Muscle layer of duodenum (tissue), 2 donors: ENCODE results near the gene PRDM7.
A peak's percentile ranks its signal among the peaks of the same experiment; 100 is the strongest.

Experiments used
- H3K27ac ChIP-seq: one replicate; pipeline ENCODE4 v1.7.0; 2013; ENCODE audit warnings: mild to moderate bottlenecking, low read length
- H3K27me3 ChIP-seq: one replicate; pipeline ENCODE4 v1.7.0; 2013; ENCODE audit warnings: low read depth, mild to moderate bottlenecking, control low read depth, low read length
- H3K36me3 ChIP-seq, 2 donors: one replicate each; pipeline ENCODE4 v1.7.0; 2013; ENCODE audit warnings: low read length in 2 of 2, control low read depth in 1 of 2, mild to moderate bottlenecking in 1 of 2; ENCODE audit not compliant: insufficient read depth in 2 of 2, control insufficient read depth in 1 of 2
- H3K4me1 ChIP-seq, 2 donors: one replicate each; pipeline ENCODE4 v1.7.0; 2013; ENCODE audit warnings: low read length in 2 of 2, mild to moderate bottlenecking in 2 of 2, control low read depth in 1 of 2, moderate library complexity in 1 of 2; ENCODE audit not compliant: insufficient read depth in 2 of 2, control insufficient read depth in 1 of 2
- H3K4me3 ChIP-seq, 2 donors: one replicate each; pipeline ENCODE4 v1.7.0; 2013; ENCODE audit warnings: low read length in 2 of 2, low read depth in 1 of 2, mild to moderate bottlenecking in 1 of 2
- H3K9me3 ChIP-seq, 2 donors: one replicate each; pipeline ENCODE4 v1.7.0; 2013; ENCODE audit warnings: low read length in 2 of 2, control low read depth in 1 of 2, mild to moderate bottlenecking in 1 of 2; ENCODE audit not compliant: control insufficient read depth in 1 of 2
- donor health status: healthy.

PRDM7 gene

DNA sequence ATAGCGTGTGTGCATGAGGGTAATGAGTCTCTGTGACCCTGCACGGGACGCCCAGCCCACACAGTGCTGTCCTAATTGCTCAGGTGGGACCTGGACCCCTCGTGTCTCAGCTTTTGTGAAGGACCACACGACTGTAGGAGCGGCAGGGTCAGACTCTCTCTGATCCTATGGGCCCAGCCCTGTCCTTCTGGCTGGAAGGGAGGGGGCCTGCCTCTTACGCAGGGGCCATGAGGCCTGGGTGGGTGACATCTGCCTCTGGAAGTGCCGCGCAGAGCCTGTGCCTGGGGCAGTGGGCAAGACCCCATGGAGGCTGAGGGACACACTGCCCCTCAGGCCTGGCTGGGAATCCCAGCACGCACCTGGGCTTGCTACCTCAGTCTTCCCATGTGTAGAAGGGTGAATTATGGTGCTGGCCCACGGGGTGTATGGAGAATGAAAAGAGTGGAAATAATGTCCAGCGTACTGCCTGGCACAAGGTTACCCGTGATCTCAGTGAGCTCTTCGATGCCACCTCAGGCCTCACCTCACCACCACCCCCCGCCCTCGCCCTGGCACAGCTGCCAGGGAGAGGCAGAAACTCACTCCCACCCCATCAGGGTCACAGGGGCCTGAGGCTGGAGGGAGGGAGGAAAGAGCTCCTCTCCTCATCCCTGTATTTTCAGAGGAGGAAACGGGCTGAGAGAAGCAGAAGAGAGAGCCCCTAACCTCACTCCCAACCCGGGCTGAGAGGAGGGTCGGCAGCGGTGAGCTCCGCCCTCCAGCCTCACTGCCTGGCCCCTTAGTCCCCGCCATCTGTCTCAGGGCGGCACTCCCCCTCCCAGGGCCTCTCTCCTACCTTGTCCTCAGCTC is 30.8 kb downstream of the PRDM7 start:
- Histone ChIP-seq H3K4me1 (peaks cover 0 to 17% of the 10 kb centered on the region in 2 donors), H3K36me3 (peaks cover 0 to 26% of the 10 kb centered on the region in 2 donors), H3K27ac (no peak overlapping the region), H3K9me3 (no peaks in the 10 kb centered on the region), H3K4me3 (peak overlapping the region; percentile 44 to 64), H3K27me3 (no peaks in the 10 kb centered on the region)

DNA sequence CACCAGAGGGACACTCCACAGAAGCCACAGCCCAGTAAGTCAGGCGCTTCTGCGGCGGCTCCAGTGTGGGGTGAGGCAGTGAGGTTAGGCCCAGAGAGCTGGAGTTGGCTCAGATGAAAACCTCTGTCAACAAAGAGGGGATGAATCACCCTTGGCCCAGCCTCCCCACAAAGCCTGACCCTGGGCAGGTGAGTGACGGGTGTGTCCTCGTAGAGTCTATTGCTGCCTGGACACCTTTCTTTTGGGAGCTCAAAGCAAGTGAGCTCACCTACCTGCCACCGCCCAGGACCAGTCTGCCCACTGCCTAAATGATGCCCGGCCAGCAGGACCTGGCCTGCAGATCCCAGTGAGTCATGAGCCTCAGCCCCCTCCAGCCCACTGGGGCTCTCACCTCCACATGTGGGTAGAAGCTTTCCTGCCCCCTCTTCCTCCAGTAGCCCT is 33.0 kb downstream of the PRDM7 start:
- Histone ChIP-seq H3K4me1 (peaks cover 0 to 17% of the 10 kb centered on the region in 2 donors), H3K36me3 (peaks cover 0 to 44% of the 10 kb centered on the region in 2 donors), H3K27ac (no peak overlapping the region), H3K9me3 (no peaks in the 10 kb centered on the region), H3K27me3 (no peaks in the 10 kb centered on the region), H3K4me3 (no peak overlapping the region)

DNA sequence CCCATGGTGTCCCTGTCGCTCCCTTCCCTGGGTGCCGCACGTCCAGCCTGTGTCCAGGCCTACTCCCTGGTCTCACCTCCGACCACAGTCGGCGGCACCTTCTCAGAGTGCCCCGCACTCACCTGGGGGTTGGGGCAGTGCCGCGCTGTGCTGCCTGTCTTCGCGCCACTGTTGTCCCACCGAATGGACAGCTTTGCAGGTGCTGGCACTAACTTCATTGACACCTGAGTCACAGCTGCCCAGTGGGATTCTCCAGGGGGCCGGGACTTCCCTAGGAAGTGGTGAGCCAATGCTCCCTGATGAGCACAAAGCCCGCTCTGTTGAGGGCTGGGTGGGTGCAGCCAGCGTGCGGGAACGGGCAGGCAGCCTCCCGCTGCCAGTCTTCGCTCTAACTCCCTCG is 33.6 kb downstream of the PRDM7 start:
- H3K27me3 ChIP-seq: no peaks in the 10 kb centered on the region
- H3K4me1 ChIP-seq: peaks cover 0 to 16% of the 10 kb centered on the region in 2 donors
- H3K27ac ChIP-seq: no peak overlapping the region
- no peaks in the 10 kb centered on the region for H3K9me3 ChIP-seq
- H3K36me3 ChIP-seq: peaks cover 6 to 49% of the 10 kb centered on the region in 2 donors
- no peak overlapping the region for H3K4me3 ChIP-seq

DNA sequence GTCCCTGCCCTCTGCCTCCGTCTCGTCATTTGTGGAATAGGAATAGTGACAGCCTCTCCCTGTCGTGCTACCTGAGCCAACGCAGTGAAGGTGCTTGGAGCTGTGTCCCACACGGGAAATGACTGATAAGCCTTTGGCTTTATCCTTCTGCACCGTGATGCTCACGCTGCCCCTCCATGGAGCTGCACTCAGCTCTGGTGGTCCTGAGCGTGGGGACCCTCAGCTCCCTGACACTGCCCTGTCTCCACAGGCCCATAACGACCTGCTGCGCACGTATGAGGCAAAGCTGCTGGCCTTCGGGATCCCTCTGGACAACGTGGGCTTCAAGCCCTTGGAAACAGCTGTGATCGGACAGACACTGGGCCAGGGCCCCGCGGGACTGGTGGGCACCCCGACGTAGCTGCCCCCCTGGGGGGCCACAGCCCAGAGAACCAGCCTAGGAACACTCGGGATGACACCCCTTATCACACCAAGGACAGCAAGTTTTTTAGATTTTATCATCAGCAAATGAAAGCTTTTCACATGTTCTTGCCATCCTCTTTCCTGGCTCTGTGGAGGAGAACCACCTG is 34.1 kb downstream of the PRDM7 start:
- H3K36me3 ChIP-seq: peaks cover 10 to 54% of the 10 kb centered on the region in 2 donors
- no peak overlapping the region for H3K4me3 ChIP-seq
- H3K27me3 ChIP-seq: no peaks in the 10 kb centered on the region
- no peak overlapping the region for H3K27ac ChIP-seq
- no peaks in the 10 kb centered on the region for H3K9me3 ChIP-seq
- H3K4me1 ChIP-seq: peaks cover 0 to 11% of the 10 kb centered on the region in 2 donors

DNA sequence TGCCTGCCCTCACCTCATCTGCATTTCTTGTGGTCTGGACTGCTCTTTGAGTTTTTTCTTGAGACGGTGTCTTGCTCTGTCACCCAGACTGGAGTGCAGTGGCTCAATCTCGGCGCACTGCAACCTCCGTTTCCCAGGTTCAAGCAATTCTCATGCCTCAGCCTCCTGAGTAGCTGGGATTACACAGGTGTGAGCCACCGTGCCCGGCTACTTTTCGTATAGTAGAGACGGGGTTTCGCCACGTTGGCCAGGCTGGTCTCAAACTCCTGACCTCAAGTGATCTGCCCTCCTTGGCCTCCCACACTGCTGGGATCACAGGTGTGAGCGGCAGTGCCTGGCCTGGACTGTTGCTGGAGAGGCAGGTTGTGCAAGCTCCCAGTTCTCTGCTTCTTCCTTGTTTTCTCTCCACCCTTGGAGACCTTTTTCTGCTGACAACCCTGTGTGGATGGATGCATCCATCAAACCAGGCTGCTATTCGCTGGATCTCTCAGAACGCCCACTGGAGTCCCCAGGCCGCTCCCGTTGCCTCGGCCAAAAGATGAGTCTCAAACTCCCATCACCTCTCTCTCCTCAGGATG is 35.1 kb downstream of the PRDM7 start:
- Histone ChIP-seq H3K4me3 (no peak overlapping the region), H3K27me3 (no peaks in the 10 kb centered on the region), H3K27ac (no peak overlapping the region), H3K4me1 (peaks cover 0 to 6% of the 10 kb centered on the region in 2 donors), H3K9me3 (no peaks in the 10 kb centered on the region), H3K36me3 (peaks cover 20 to 65% of the 10 kb centered on the region in 2 donors)

DNA sequence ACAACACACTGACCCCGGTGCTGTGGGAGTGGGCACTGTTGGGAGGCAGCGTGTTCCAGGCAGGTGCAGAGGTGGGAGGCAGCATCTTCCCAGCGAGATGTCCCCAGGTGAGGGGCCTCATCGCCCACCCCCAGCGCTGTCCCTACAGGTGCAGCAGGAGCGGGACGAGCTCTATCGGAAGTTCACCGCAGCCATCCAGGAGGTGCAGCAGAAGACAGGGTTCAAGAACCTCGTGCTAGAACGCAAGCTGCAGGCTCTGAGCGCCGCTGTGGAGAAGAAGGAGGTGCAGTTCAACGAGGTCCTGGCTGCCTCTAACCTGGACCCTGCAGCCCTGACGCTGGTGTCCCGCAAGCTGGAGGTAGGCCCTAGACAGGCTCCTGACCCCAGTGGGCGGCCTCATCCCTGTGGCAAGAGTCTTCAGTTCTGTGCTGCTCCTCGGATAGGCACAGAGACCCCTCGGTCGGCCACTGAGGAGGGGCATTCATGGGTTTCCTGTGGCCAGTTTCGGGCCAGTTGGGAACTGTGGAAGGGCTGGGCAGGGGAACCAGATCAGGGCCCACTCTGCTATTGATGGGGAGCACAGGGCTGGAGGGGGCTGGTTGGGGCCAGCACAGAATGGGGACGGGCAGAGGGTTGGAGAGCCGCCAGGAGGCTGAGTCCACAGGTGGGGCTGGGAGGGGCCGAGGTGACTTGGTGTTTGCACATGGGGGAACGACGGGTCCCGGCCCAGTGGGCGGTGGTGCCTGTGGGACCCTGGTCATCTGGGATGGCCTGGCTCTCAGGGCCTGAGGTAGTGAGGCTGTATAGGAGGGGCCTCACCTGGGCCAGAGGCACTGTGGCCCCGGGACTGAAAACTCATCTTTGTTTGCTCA is 36.7 kb downstream of the PRDM7 start:
- Histone ChIP-seq H3K27ac (no peak overlapping the region), H3K36me3 (peaks cover 30 to 80% of the 10 kb centered on the region in 2 donors), H3K9me3 (no peaks in the 10 kb centered on the region), H3K4me3 (no peak overlapping the region), H3K27me3 (no peaks in the 10 kb centered on the region), H3K4me1 (no peaks in the 10 kb centered on the region)

DNA sequence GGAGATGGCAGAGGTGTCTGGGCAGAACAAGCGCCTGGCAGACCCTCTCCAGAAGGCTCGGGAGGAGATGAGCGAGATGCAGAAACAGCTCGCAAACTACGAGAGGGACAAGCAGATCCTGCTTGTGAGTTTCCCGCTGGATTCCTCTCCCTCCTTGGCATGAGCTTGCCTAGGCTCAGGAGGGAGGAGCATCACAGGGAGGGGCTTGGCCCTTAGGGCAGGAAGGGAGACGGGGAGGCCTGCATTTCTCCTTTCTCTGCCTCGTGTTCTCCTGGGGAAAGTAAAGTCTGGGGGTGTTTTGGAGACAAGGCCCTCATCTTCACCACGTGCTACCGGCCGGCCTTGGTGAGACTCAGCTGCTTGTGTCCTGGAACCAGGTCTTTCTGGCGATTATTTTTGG is 39.9 kb downstream of the PRDM7 start:
- Histone ChIP-seq H3K36me3 (peaks cover 33 to 61% of the 10 kb centered on the region in 2 donors), H3K4me1 (no peaks in the 10 kb centered on the region), H3K9me3 (no peaks in the 10 kb centered on the region), H3K27ac (no peak overlapping the region), H3K4me3 (no peak overlapping the region), H3K27me3 (no peaks in the 10 kb centered on the region)

DNA sequence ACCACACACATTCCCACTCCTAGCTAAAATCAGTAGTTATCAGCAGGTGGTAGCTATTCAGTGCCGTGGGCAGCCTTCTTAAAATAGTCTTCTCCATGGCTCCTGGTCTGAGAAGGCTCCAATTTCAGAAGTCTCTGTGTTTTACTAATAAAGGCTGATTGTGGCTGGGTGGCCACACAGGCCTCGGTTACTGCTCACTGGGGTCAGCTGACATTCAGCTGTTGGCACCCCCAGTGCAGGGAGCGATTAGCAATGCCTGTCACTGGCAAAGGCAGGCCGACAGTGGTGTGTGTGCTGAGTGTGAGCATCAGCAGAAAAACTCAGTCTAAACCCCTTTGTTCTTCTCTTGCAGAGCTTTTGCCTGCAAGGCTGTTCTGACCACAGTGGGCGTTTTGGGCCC is 41.2 kb downstream of the PRDM7 start:
- no peaks in the 10 kb centered on the region for H3K4me1 ChIP-seq
- no peaks in the 10 kb centered on the region for H3K9me3 ChIP-seq
- H3K36me3 ChIP-seq: peaks cover 33 to 51% of the 10 kb centered on the region in 2 donors

DNA sequence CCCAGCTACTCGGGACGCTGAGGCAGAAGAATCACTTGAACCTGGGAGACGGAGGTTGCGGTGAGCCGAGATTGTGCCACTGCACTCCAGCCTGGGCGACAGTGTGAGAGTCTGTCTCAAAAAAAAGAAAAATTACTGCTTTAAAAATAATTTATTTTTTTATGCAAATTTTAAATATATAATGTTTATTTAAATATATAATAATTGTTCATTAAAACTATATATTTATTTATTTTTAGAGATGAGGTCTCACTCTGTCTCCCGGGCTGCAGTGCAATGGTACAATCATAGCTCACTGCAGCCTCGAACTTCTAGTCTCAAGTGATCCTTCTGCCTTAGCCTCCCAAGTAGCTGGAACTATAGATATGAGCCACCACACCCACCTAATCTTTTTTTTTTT is 42.6 kb downstream of the PRDM7 start:
- Histone ChIP-seq H3K36me3 (peaks cover 33 to 37% of the 10 kb centered on the region in 2 donors), H3K27ac (no peak overlapping the region), H3K4me1 (no peaks in the 10 kb centered on the region), H3K9me3 (no peaks in the 10 kb centered on the region), H3K4me3 (no peak overlapping the region), H3K27me3 (no peaks in the 10 kb centered on the region)

More for the DNA sequence above, 41.2 kb downstream of the PRDM7 start:
- Histone ChIP-seq H3K27ac (no peak overlapping the region), H3K27me3 (no peaks in the 10 kb centered on the region), H3K4me3 (no peak overlapping the region)

DNA sequence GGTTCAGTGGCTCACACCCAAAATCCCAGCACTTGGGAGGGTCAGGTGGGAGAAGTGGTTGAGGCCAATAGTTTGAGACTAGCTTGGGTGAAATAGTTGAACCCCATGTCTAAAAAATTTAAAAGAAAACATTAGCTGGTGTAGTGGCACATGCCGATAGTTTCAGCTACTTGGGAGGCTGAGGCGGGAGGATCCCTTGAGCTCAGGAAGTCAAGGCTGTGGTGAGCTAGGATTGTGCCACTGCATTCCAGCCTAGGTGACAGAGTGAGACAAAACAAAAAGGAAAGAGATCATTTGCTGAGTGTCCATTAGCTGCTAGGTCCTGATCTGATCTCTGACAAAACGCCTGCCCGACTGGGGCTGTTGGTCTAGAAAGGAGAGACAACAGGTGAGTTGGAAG is 43.7 kb downstream of the PRDM7 start:
- H3K9me3 ChIP-seq: no peaks in the 10 kb centered on the region
- no peaks in the 10 kb centered on the region for H3K27me3 ChIP-seq
- no peaks in the 10 kb centered on the region for H3K4me1 ChIP-seq
- peaks cover 26 to 30% of the 10 kb centered on the region in 2 donors for H3K36me3 ChIP-seq
- H3K4me3 ChIP-seq: no peak overlapping the region
- H3K27ac ChIP-seq: no peak overlapping the region
